Measurements from ENCODE around the gene CRYAB. TPM values are rescaled to one million over a fixed set of nuclear protein-coding genes. Genes with fewer than 3 reads are reported as not detected.
A peak's percentile ranks its signal among the peaks of the same experiment; 100 is the strongest.
"Not testable (repeated sequence)": the region's sequence is repeated elsewhere in the genome, so short reads cannot be mapped to it uniquely, and the experiment has no call there.

Gene CRYAB
- polyA plus RNA-seq, 1 donor, result 38.0 TPM

GRCh38 chr11:111910676-111911562 is 651 bp downstream of the CRYAB start:
- no peak for DNase-seq

GRCh38 chr11:111909378-111909777 is 2.2 kb downstream of the CRYAB start:
- no peak for DNase-seq

- no peak for DNase-seq
These were observed 2.8 kb downstream of the CRYAB start for GRCh38 chr11:111908639-111909305.

- no peak for DNase-seq
These were observed 4.9 kb downstream of the CRYAB start for GRCh38 chr11:111906680-111907079.

GRCh38 chr11:111905411-111905810 is 6.2 kb downstream of the CRYAB start:
- DNase-seq, result no peak

- DNase-seq, result no peak
These were observed 24.7 kb downstream of the CRYAB start for GRCh38 chr11:111886844-111887243.

- no peak for DNase-seq
These were observed 25.5 kb downstream of the CRYAB start for GRCh38 chr11:111886032-111886431.

- not testable (repeated sequence) for DNase-seq
These were observed 26.5 kb downstream of the CRYAB start for GRCh38 chr11:111885053-111885452.

- no peak for DNase-seq
These were observed 29.4 kb downstream of the CRYAB start for GRCh38 chr11:111882202-111882601.

GRCh38 chr11:111879637-111879960 is 32.0 kb downstream of the CRYAB start:
- DNase-seq, result no peak

- peak; percentile 98 for DNase-seq
These were observed 32.5 kb downstream of the CRYAB start, which contains the start of the genes CFAP68 and FDXACB1 for GRCh38 chr11:111878849-111879636. Gene CFAP68, plus strand, starts transcription at chr11:111879541. Its CDS starts 20 bp downstream, at chr11:111879561. Gene FDXACB1, minus strand, starts transcription at chr11:111879165. Its CDS starts 33 bp downstream, at chr11:111879132.

- no peak for DNase-seq
These were observed 33.2 kb downstream of the CRYAB start for GRCh38 chr11:111878385-111878848.

GRCh38 chr11:111871693-111872161 is 39.8 kb downstream of the CRYAB start:
- no peak for DNase-seq

GRCh38 chr11:111870886-111871692 is 40.5 kb downstream of the CRYAB start, which contains the start of gene ALG9:
Gene ALG9, minus strand, starts transcription at chr11:111871581. Its CDS starts 99 bp downstream, at chr11:111871482.
- DNase-seq, result peak; percentile 83

GRCh38 chr11:111870522-111870885 is 41.1 kb downstream of the CRYAB start:
- no peak for DNase-seq

- DNase-seq, result no peak
These were observed 41.5 kb downstream of the CRYAB start for GRCh38 chr11:111870113-111870512.

- no peak for DNase-seq
These were observed 51.3 kb downstream of the CRYAB start for GRCh38 chr11:111860257-111860656.
